ENCODE results near the gene PBX1. TPM values are rescaled to one million over a fixed set of nuclear protein-coding genes. Genes with fewer than 3 reads are reported as not detected.

The PBX1 gene
- total RNA-seq, 2 donors from 2014 or later = 33.3 to 37.4 TPM

DNA sequence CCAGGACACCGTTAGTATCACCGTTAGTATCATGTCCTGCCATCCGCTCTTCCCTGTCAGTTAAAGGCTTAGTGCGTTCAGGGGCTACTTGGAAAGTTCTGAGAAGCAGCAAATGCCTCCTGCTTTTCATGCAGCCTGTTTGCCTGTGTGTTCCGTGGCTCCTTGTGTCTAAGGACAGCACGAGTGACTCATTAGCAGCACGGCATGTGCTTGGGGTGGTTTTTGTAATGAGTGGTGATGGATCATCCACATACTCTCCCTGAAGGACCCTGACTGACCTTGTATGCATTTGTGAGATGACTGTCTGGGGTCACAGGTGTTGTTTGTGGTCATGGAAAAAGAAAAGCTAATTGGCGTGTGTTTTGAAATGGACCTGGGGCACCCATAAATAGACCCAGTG lies 221.9 kb downstream of the PBX1 start:
- Histone ChIP-seq H3K27me3 (no peaks in the 10 kb centered on the region), H3K4me1 (peaks cover 0 to 56% of the 10 kb centered on the region in 2 donors), H3K27ac (peak overlapping the region; percentile 60 to 85), H3K9me3 (no peaks in the 10 kb centered on the region), H3K36me3 (no peaks in the 10 kb centered on the region), H3K4me3 (no peak overlapping the region)
- TF ChIP-seq, protein P1, sequence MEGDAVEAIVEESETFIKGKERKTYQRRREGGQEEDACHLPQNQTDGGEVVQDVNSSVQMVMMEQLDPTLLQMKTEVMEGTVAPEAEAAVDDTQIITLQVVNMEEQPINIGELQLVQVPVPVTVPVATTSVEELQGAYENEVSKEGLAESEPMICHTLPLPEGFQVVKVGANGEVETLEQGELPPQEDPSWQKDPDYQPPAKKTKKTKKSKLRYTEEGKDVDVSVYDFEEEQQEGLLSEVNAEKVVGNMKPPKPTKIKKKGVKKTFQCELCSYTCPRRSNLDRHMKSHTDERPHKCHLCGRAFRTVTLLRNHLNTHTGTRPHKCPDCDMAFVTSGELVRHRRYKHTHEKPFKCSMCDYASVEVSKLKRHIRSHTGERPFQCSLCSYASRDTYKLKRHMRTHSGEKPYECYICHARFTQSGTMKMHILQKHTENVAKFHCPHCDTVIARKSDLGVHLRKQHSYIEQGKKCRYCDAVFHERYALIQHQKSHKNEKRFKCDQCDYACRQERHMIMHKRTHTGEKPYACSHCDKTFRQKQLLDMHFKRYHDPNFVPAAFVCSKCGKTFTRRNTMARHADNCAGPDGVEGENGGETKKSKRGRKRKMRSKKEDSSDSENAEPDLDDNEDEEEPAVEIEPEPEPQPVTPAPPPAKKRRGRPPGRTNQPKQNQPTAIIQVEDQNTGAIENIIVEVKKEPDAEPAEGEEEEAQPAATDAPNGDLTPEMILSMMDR (IDR thresholded peaks at IDR 0.05) = no peak
- no peak for DNase-seq (ENCODE audit: low spot score)

- H3K9me3 ChIP-seq = no peaks in the 10 kb centered on the region
- no peak overlapping the region for H3K4me3 ChIP-seq
- H3K36me3 ChIP-seq = no peaks in the 10 kb centered on the region
- H3K27ac ChIP-seq = peak overlapping the region; percentile 60 to 85
- DNase-seq (ENCODE audit: low spot score) = no peak
- H3K27me3 ChIP-seq = no peaks in the 10 kb centered on the region
- H3K4me1 ChIP-seq = peaks cover 0 to 67% of the 10 kb centered on the region in 2 donors
- TF ChIP-seq, protein P1 (IDR thresholded peaks at IDR 0.05) = no peak
Measured at GRCh38 chr1:164781972-164782371, 223.0 kb downstream of the PBX1 start.

DNA sequence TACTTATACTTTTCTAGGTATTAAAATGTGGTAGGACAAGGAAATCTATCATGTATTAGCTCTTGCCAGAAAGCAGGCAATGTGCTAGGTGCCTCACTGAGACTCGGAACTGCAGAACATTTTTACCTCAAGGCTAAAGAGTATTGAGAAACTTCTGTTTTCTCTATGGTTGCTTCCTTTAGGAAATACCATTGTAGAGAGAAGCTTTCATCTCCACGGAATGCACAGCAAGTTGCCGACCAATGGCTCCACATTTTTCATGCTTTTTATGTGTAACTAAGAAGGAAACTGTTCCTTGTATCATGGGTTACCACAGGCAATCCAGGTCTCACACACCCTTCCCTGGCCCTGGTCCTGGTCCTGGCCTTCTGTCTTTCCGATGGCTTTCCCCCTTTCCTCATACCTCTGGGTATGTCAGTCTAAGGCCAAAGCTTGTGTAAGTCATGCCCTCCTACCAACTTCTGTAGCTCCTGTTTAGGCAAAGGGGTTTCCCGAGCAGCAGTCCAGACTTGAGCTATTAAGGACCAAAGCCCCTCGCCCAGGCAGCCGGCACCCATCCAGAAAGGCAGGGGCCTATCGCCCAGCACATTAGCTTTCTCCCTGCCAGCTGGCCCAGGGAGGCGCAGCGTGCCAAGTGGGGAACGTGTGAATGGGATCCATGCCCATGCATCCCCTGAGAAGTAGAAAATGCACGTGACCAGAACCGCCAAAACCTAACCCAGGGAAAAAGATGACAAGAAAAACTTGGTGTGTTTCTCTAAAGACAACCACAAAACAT lies 225.0 kb downstream of the PBX1 start:
- H3K36me3 ChIP-seq = no peaks in the 10 kb centered on the region
- DNase-seq (ENCODE audit: low spot score) = no peak
- H3K27me3 ChIP-seq = no peaks in the 10 kb centered on the region
- H3K27ac ChIP-seq = peak overlapping the region; percentile 73 to 84
- TF ChIP-seq, protein P1 (IDR thresholded peaks at IDR 0.05) = no peak
- H3K9me3 ChIP-seq = no peaks in the 10 kb centered on the region
- H3K4me3 ChIP-seq = no peak overlapping the region
- H3K4me1 ChIP-seq = peaks cover 0 to 79% of the 10 kb centered on the region in 2 donors

GRCh38 chr1:164784960-164785359 lies 226.0 kb downstream of the PBX1 start:
- no peak for DNase-seq (ENCODE audit: low spot score)
- peak overlapping the region; percentile 73 to 84 for H3K27ac ChIP-seq
- peaks cover 0 to 71% of the 10 kb centered on the region in 2 donors for H3K4me1 ChIP-seq
- no peaks in the 10 kb centered on the region for H3K27me3 ChIP-seq
- no peaks in the 10 kb centered on the region for H3K36me3 ChIP-seq
- no peak overlapping the region for H3K4me3 ChIP-seq
- no peaks in the 10 kb centered on the region for H3K9me3 ChIP-seq
- TF ChIP-seq, protein P1 (IDR thresholded peaks at IDR 0.05) = no peak

GRCh38 chr1:164785841-164786534 lies 227.0 kb downstream of the PBX1 start:
- Histone ChIP-seq H3K4me3 (no peak overlapping the region), H3K36me3 (no peaks in the 10 kb centered on the region), H3K27ac (peak overlapping the region; percentile 73 to 84), H3K27me3 (no peaks in the 10 kb centered on the region), H3K9me3 (no peaks in the 10 kb centered on the region), H3K4me1 (peaks cover 0 to 63% of the 10 kb centered on the region in 2 donors)
- TF ChIP-seq, protein P1 (IDR thresholded peaks at IDR 0.05) = no peak
- DNase-seq (ENCODE audit: low spot score) = no peak
